ENCODE measurements around the gene FBXW9.
"Not testable (repeated sequence)": the region's sequence is repeated elsewhere in the genome, so short reads cannot be mapped to it uniquely, and the experiment has no call there.

FBXW9 gene

DNA sequence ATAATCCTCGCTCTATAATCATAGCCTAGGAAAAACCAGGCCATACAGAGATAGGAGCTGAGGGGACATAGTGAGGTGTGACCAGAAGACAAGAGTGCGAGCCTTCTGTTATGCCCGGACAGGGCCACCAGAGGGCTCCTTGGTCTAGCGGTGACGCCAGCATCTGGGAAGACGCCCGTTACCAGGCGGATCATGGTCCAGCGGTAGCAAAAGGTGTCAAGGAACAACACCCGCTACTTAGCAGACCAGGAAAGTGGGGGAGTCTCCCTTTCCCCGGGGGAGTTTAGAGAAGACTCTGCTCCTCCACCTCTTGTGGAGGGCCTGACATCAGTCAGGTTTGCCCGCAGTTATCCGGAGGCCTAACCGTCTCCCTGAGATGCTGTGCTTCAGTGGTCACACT is 15.6 kb upstream of the FBXW9 start:
- H3K27ac ChIP-seq (ENCODE audit: low read length); H3K9me3 ChIP-seq (ENCODE audit: control insufficient read depth in 1 of 2, low read length in 2 of 2); H3K4me1 ChIP-seq (ENCODE audit: control insufficient read depth in 1 of 2, insufficient read depth in 2 of 2, low read length in 2 of 2); H3K4me3 ChIP-seq (ENCODE audit: low read depth in 1 of 2, low read length in 2 of 2); H3K27me3 ChIP-seq (ENCODE audit: low read depth, low read length): not testable (repeated sequence)
- H3K36me3 ChIP-seq (ENCODE audit: control insufficient read depth in 1 of 2, insufficient read depth in 2 of 2, low read length in 2 of 2) = peaks cover 46 to 71% of the 10 kb centered on the region in 2 donors

DNA sequence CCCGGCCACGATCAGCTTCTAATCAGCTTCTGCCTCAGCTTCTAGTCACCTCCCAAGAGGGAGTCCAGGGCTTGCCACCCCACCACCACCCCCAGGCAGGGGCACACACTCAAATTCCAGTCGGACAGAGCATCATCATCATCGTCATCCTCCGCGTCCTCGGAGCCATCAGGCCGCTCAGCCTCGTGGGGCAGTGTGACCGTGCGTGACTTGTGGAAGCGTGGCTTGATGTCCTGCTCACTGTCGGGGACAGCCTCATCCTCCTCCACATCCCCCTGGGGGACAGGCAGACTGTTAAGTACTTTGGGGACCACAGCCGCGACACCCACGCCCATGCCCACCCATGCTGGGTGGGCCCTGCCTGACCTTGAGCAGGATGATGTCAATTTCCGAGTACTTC is 14.8 kb upstream of the FBXW9 start:
- no peak overlapping the region for H3K27ac ChIP-seq (ENCODE audit: low read length)
- H3K4me1 ChIP-seq (ENCODE audit: control insufficient read depth in 1 of 2, insufficient read depth in 2 of 2, low read length in 2 of 2) = no peaks in the 10 kb centered on the region
- peaks cover 46 to 74% of the 10 kb centered on the region in 2 donors for H3K36me3 ChIP-seq (ENCODE audit: control insufficient read depth in 1 of 2, insufficient read depth in 2 of 2, low read length in 2 of 2)
- H3K9me3 ChIP-seq (ENCODE audit: control insufficient read depth in 1 of 2, low read length in 2 of 2) = no peaks in the 10 kb centered on the region
- no peaks in the 10 kb centered on the region for H3K27me3 ChIP-seq (ENCODE audit: low read depth, low read length)
- no peak overlapping the region for H3K4me3 ChIP-seq (ENCODE audit: low read depth in 1 of 2, low read length in 2 of 2)

- Histone ChIP-seq H3K36me3 (ENCODE audit: control insufficient read depth in 1 of 2, insufficient read depth in 2 of 2, low read length in 2 of 2) (peaks cover 42 to 74% of the 10 kb centered on the region in 2 donors), H3K27me3 (ENCODE audit: low read depth, low read length) (no peaks in the 10 kb centered on the region), H3K9me3 (ENCODE audit: control insufficient read depth in 1 of 2, low read length in 2 of 2) (no peaks in the 10 kb centered on the region), H3K4me1 (ENCODE audit: control insufficient read depth in 1 of 2, insufficient read depth in 2 of 2, low read length in 2 of 2) (no peaks in the 10 kb centered on the region), H3K27ac (ENCODE audit: low read length) (no peak overlapping the region), H3K4me3 (ENCODE audit: low read depth in 1 of 2, low read length in 2 of 2) (no peak overlapping the region)
Observed at GRCh38 chr19:12708641-12709040, 12.2 kb upstream of the FBXW9 start.

DNA sequence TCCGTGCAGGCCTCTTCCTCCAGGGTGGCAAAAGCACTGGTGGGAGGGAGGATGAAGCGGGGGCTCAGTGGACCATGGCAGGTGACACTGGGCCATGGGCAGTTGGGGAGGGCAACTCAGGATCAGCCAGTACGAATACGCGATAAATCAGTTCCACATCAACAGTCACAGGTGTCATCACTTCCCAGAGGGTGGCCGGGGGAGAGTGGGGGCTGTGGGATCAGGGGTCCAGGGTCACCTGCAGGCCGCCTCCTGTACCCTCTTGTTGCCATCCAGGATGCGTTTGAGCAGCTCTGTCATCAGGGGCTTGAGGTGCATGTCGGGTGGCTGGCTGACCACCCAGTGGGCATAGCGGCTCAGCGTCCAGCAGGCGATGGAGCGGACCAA is 9.9 kb upstream of the FBXW9 start:
- no peaks in the 10 kb centered on the region for H3K27me3 ChIP-seq (ENCODE audit: low read depth, low read length)
- peaks cover 43 to 86% of the 10 kb centered on the region in 2 donors for H3K36me3 ChIP-seq (ENCODE audit: control insufficient read depth in 1 of 2, insufficient read depth in 2 of 2, low read length in 2 of 2)
- H3K27ac ChIP-seq (ENCODE audit: low read length) = no peak overlapping the region
- H3K4me3 ChIP-seq (ENCODE audit: low read depth in 1 of 2, low read length in 2 of 2) = no peak overlapping the region
- H3K9me3 ChIP-seq (ENCODE audit: control insufficient read depth in 1 of 2, low read length in 2 of 2) = no peaks in the 10 kb centered on the region
- H3K4me1 ChIP-seq (ENCODE audit: control insufficient read depth in 1 of 2, insufficient read depth in 2 of 2, low read length in 2 of 2) = no peaks in the 10 kb centered on the region

DNA sequence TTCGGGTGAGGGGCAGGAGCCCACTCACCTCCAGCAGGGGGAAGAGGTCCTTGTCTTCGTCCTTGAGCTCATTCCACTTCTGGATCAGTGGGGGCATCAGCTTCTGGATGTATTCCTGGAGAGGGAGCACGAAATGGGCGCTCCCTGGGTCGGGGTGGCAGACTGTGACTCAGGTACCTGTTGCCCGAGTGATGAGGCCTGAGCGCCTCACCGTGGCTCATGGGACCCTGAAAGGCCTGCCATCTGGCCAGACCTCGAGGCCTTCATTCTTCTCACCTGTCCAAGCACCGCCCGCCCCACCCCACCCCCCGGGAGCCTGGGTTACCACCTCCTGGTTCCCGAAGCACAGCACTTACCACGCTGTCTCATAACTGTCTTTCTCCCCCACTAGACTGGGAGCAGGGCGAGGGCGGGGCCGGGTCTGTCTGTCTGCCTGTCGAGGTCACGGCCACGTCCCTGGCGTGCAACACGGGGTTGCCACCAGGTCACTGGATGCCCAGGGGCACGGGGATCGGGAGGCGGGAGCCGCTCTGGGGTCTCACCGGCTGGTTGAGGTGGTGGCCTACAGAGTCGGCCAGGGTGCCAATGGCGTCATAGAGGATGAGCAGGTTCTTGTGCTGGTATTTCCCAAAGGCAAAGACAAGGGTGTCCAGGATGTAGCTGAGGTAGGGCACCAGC is 9.4 kb upstream of the FBXW9 start:
- Histone ChIP-seq H3K4me1 (ENCODE audit: control insufficient read depth in 1 of 2, insufficient read depth in 2 of 2, low read length in 2 of 2) (no peaks in the 10 kb centered on the region), H3K9me3 (ENCODE audit: control insufficient read depth in 1 of 2, low read length in 2 of 2) (no peaks in the 10 kb centered on the region), H3K36me3 (ENCODE audit: control insufficient read depth in 1 of 2, insufficient read depth in 2 of 2, low read length in 2 of 2) (peaks cover 44 to 86% of the 10 kb centered on the region in 2 donors), H3K27ac (ENCODE audit: low read length) (no peak overlapping the region), H3K27me3 (ENCODE audit: low read depth, low read length) (no peaks in the 10 kb centered on the region), H3K4me3 (ENCODE audit: low read depth in 1 of 2, low read length in 2 of 2) (no peak overlapping the region)

DNA sequence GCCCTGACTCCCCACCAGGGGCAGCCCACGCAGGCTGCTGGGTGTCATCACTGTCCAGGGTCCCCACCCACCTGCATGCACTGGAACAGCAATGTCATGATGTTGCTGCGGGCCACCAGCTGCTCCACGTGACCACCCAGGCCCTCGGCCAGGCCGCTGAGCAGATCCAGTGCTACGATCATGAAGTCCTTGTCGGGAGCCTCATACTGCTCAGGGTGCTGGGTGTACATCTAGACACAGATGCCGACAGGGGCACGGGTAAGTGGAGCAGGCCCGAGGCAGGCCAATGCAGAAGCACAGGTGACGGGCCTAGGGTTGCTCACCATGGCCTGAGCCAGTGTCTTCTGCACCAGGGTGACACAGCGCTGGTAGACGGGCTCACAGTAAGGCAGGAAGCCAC is 8.7 kb upstream of the FBXW9 start:
- no peaks in the 10 kb centered on the region for H3K27me3 ChIP-seq (ENCODE audit: low read depth, low read length)
- H3K9me3 ChIP-seq (ENCODE audit: control insufficient read depth in 1 of 2, low read length in 2 of 2) = no peaks in the 10 kb centered on the region
- peaks cover 42 to 85% of the 10 kb centered on the region in 2 donors for H3K36me3 ChIP-seq (ENCODE audit: control insufficient read depth in 1 of 2, insufficient read depth in 2 of 2, low read length in 2 of 2)
- no peaks in the 10 kb centered on the region for H3K4me1 ChIP-seq (ENCODE audit: control insufficient read depth in 1 of 2, insufficient read depth in 2 of 2, low read length in 2 of 2)
- H3K27ac ChIP-seq (ENCODE audit: low read length) = no peak overlapping the region
- H3K4me3 ChIP-seq (ENCODE audit: low read depth in 1 of 2, low read length in 2 of 2) = no peak overlapping the region

- Histone ChIP-seq H3K27ac (ENCODE audit: low read length) (no peak overlapping the region), H3K9me3 (ENCODE audit: control insufficient read depth in 1 of 2, low read length in 2 of 2) (no peaks in the 10 kb centered on the region), H3K4me3 (ENCODE audit: low read depth in 1 of 2, low read length in 2 of 2) (no peak overlapping the region), H3K36me3 (ENCODE audit: control insufficient read depth in 1 of 2, insufficient read depth in 2 of 2, low read length in 2 of 2) (peaks cover 43 to 74% of the 10 kb centered on the region in 2 donors), H3K27me3 (ENCODE audit: low read depth, low read length) (no peaks in the 10 kb centered on the region), H3K4me1 (ENCODE audit: control insufficient read depth in 1 of 2, insufficient read depth in 2 of 2, low read length in 2 of 2) (no peaks in the 10 kb centered on the region)
Observed at GRCh38 chr19:12703046-12703445, 6.6 kb upstream of the FBXW9 start.

DNA sequence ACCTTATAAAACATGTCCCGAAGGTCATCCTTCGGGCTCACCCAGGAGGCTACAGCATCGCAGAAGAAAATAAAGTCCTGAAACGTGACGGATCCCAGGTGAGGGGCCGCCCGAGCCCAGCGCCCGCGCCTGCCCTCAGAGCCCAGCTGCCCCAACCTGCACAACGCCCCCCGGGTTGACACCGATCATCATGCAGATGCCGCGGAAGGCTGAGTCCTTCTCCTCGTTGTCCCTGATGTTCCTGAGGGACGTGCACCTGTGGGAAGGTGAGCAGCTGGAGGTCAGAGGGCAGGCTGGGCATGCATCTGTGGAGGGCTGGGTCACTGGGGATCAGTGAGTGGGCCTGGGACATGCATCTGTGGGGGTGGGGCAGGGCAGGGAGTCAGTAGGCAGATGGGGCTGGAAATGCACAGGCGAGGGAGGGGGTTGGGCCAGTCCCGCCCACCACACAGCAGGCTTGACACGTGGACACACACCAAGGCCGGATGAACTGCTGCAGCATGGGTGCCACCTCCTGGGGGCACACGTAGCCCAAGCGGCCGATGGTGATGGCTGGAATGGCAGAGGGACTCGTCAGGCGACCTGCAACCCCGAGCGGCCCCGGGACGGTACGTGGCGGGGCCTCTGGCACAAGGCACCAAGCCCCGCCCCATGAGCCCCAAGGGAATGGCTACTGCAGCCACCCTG is 5.3 kb upstream of the FBXW9 start:
- Histone ChIP-seq H3K36me3 (ENCODE audit: control insufficient read depth in 1 of 2, insufficient read depth in 2 of 2, low read length in 2 of 2) (peaks cover 42 to 70% of the 10 kb centered on the region in 2 donors), H3K9me3 (ENCODE audit: control insufficient read depth in 1 of 2, low read length in 2 of 2) (no peaks in the 10 kb centered on the region), H3K4me3 (ENCODE audit: low read depth in 1 of 2, low read length in 2 of 2) (no peak overlapping the region), H3K27ac (ENCODE audit: low read length) (no peak overlapping the region), H3K27me3 (ENCODE audit: low read depth, low read length) (no peaks in the 10 kb centered on the region), H3K4me1 (ENCODE audit: control insufficient read depth in 1 of 2, insufficient read depth in 2 of 2, low read length in 2 of 2) (peaks cover 0 to 5% of the 10 kb centered on the region in 2 donors)

- Histone ChIP-seq H3K27ac (ENCODE audit: low read length) (no peak overlapping the region), H3K36me3 (ENCODE audit: control insufficient read depth in 1 of 2, insufficient read depth in 2 of 2, low read length in 2 of 2) (peaks cover 25 to 34% of the 10 kb centered on the region in 2 donors), H3K4me1 (ENCODE audit: control insufficient read depth in 1 of 2, insufficient read depth in 2 of 2, low read length in 2 of 2) (peaks cover 0 to 18% of the 10 kb centered on the region in 2 donors), H3K27me3 (ENCODE audit: low read depth, low read length) (no peaks in the 10 kb centered on the region), H3K9me3 (ENCODE audit: control insufficient read depth in 1 of 2, low read length in 2 of 2) (no peaks in the 10 kb centered on the region), H3K4me3 (ENCODE audit: low read depth in 1 of 2, low read length in 2 of 2) (no peak overlapping the region)
Observed at GRCh38 chr19:12698138-12698537, 1.7 kb upstream of the FBXW9 start.

DNA sequence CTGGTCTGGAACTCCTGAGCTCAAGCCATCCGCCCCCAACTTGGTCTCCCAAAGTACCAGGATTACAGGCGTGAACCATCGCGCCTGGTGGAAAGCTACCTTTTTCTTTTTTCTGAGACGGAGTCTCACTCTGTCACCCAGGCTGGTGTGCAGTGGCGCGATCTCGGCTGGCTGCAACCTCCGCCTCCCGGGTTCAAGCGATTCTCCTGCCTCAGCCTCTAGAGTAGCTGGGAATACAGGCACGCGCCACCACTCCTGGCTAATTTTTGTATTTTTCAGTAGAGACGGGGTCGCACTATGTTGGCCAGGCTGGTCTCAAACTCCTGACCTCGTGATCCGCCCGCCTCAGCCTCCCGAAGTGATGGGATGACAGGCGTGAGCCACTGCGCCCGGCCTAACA is 994 bp upstream of the FBXW9 start:
- not testable (repeated sequence) for H3K27me3 ChIP-seq (ENCODE audit: low read depth, low read length); H3K27ac ChIP-seq (ENCODE audit: low read length); H3K4me3 ChIP-seq (ENCODE audit: low read depth in 1 of 2, low read length in 2 of 2); H3K9me3 ChIP-seq (ENCODE audit: control insufficient read depth in 1 of 2, low read length in 2 of 2)
- H3K36me3 ChIP-seq (ENCODE audit: control insufficient read depth in 1 of 2, insufficient read depth in 2 of 2, low read length in 2 of 2) = peaks cover 19 to 27% of the 10 kb centered on the region in 2 donors
- peaks cover 0 to 18% of the 10 kb centered on the region in 2 donors for H3K4me1 ChIP-seq (ENCODE audit: control insufficient read depth in 1 of 2, insufficient read depth in 2 of 2, low read length in 2 of 2)

DNA sequence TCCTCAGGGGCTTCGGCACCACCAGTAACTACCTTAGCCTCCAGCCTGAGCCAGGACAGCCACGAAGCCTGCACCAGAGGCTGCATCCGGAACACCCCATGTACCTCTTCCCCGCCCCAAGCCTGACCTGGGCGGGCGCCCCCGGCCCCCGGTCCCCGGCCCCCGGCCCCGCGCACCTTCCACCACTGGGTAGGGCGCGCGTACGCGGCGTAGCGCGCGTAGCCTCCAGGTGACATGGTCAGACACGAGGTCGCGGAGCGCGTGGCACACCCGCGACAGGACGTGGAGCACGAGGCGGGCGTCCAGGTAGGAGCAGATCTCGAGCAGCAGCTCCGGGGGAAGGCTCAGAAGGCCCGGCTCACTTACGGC is 450 bp downstream of the FBXW9 start:
- Histone ChIP-seq H3K27me3 (ENCODE audit: low read depth, low read length) (no peaks in the 10 kb centered on the region), H3K36me3 (ENCODE audit: control insufficient read depth in 1 of 2, insufficient read depth in 2 of 2, low read length in 2 of 2) (peaks cover 12% of the 10 kb centered on the region in 2 donors), H3K4me3 (ENCODE audit: low read depth in 1 of 2, low read length in 2 of 2) (peak overlapping the region; percentile 87 to 99), H3K27ac (ENCODE audit: low read length) (no peak overlapping the region), H3K4me1 (ENCODE audit: control insufficient read depth in 1 of 2, insufficient read depth in 2 of 2, low read length in 2 of 2) (peaks cover 0 to 18% of the 10 kb centered on the region in 2 donors), H3K9me3 (ENCODE audit: control insufficient read depth in 1 of 2, low read length in 2 of 2) (no peaks in the 10 kb centered on the region)

GRCh38 chr19:12695514-12695913 is 917 bp downstream of the FBXW9 start:
- Histone ChIP-seq H3K9me3 (ENCODE audit: control insufficient read depth in 1 of 2, low read length in 2 of 2) (no peaks in the 10 kb centered on the region), H3K4me3 (ENCODE audit: low read depth in 1 of 2, low read length in 2 of 2) (peak overlapping the region; percentile 87 to 99), H3K36me3 (ENCODE audit: control insufficient read depth in 1 of 2, insufficient read depth in 2 of 2, low read length in 2 of 2) (peaks cover 8% of the 10 kb centered on the region in 2 donors), H3K27ac (ENCODE audit: low read length) (no peak overlapping the region), H3K4me1 (ENCODE audit: control insufficient read depth in 1 of 2, insufficient read depth in 2 of 2, low read length in 2 of 2) (peaks cover 0 to 18% of the 10 kb centered on the region in 2 donors), H3K27me3 (ENCODE audit: low read depth, low read length) (no peaks in the 10 kb centered on the region)
